Naive B cell (primary cell): ENCODE results near the gene MAB21L1. TPM values are rescaled to one million over a fixed set of nuclear protein-coding genes. Genes with fewer than 3 reads are reported as not detected.

Experiments
- ATAC-seq, 2 donors: fragments of 150-1000 bp; cut with Tn5 transposase; 2 replicates each; pipeline ENCODE4 v1.10.0; 2021; ENCODE audit warnings: low read depth in 2 of 2, mild to moderate bottlenecking in 2 of 2, moderate library complexity in 2 of 2
- DNase-seq: peaks from one replicate; pipeline ENCODE4 v3.0.0; 2022
- H3K27ac Mint-ChIP-seq, 6 donors: one replicate each; pipeline ENCODE4 v1.8.0; 2020 to 2022; ENCODE audit warnings: mild to moderate bottlenecking in 6 of 6, mixed read lengths in 6 of 6, moderate library complexity in 5 of 6, inconsistent platforms in 2 of 6
- H3K27me3 Mint-ChIP-seq, 3 donors: one replicate each; pipeline ENCODE4 v1.8.0; 2021 to 2022; ENCODE audit warnings: mixed read lengths in 3 of 3, mild to moderate bottlenecking in 1 of 3
- H3K36me3 Mint-ChIP-seq, 2 donors: one replicate each; pipeline ENCODE4 v1.8.0; 2020 to 2022; ENCODE audit warnings: mixed read lengths in 2 of 2, inconsistent platforms in 1 of 2, mild to moderate bottlenecking in 1 of 2
- H3K4me1 Mint-ChIP-seq, 3 donors: one replicate each; pipeline ENCODE4 v1.8.0; 2020 to 2022; ENCODE audit warnings: mixed read lengths in 3 of 3, inconsistent platforms in 1 of 3, mild to moderate bottlenecking in 1 of 3, moderate library complexity in 1 of 3
- H3K4me3 Mint-ChIP-seq, 8 donors: one replicate each; pipeline ENCODE4 v1.8.0; 2020 to 2022; ENCODE audit warnings: mild to moderate bottlenecking in 8 of 8, mixed read lengths in 8 of 8, moderate library complexity in 8 of 8, inconsistent platforms in 2 of 8
- H3K9me3 Mint-ChIP-seq, 7 donors: one replicate each; pipeline ENCODE4 v1.8.0; 2020 to 2022; ENCODE audit warnings: mixed read lengths in 7 of 7, mild to moderate bottlenecking in 5 of 7, inconsistent platforms in 2 of 7, moderate library complexity in 1 of 7
- polyA plus RNA-seq, 6 donors: library from polyadenylated mRNA; unstranded; fragments of 300-500 nt; fragmentation: Illumina TruSeq; gene quantifications; one replicate each; pipeline ENCODE4 v1.2.3, GENCODE V29; 2021; ENCODE audit warnings: low read depth in 6 of 6

The MAB21L1 gene
- polyA plus RNA-seq, 6 donors from 2014 or later = not detected

DNA sequence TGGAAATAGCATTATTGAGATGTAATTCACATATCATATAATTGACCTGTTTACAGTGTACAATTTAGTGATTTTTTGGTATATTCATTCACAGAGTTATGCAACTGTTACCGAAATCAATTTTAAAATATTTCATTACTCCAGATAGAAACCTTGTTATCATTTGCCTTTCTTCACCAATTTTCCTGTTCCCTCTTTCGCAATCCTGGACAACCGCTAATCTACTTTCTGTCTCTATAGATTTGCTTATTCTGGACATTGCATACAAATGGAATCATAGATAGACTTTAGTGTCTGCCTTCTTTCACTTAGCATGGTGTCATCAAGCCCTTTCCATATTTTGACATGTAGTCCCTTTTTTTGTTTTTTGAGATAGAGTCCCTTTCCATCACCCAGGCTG is 19.2 kb downstream of the MAB21L1 start:
- Mint-ChIP-seq H3K27ac (no peak overlapping the region), H3K4me3 (no peak overlapping the region), H3K4me1 (no peaks in the 10 kb centered on the region), H3K9me3 (peaks cover 0 to 2% (median 0%) of the 10 kb centered on the region in 7 donors), H3K27me3 (peaks cover 0 to 7% (median 0%) of the 10 kb centered on the region in 3 donors), H3K36me3 (peaks cover 0 to 18% of the 10 kb centered on the region in 2 donors)
- ATAC-seq (no peak), DNase-seq (no peak)

DNA sequence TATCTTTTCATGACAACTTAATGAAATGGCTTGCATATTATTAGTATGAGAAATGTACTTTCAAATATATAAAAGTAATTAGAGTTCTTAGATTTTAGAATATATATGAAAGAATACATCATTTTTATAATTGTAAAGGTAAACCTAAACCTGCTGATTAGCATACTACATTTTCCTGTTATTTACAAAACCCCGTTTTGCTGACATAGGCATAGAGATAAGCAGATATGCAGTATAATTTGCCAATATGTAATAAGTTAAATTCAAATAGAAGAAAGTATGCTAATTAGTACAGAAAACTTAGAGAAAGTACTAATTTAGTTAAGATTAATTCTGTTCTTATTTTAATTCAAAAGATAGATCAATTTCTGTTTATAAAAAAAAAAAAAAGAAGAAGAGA is 21.5 kb downstream of the MAB21L1 start:
- Mint-ChIP-seq H3K4me3 (no peak overlapping the region), H3K27me3 (no peaks in the 10 kb centered on the region), H3K27ac (no peak overlapping the region), H3K4me1 (no peaks in the 10 kb centered on the region), H3K9me3 (peaks cover 0 to 2% (median 0%) of the 10 kb centered on the region in 7 donors), H3K36me3 (peaks cover 0 to 13% of the 10 kb centered on the region in 2 donors)
- no peak for DNase-seq
- ATAC-seq = no peak

DNA sequence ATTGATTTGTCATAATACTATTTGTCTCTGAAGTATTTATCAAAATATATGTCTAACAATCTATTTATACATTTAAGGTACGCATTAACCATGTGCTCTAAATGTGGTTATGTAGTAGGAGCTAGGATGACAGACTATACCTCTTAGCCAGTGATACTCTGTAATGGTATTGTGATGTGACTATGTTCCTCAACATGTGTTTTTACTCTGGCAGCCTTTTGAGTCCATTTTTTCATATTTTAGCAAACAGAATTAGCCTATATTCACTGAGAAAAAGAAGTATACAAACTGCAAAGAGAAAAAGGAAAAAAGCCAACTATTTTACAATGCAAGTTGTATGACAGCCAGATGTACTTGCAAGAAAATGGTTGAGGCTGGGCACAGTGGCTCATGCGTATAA is 26.7 kb downstream of the MAB21L1 start:
- no peaks in the 10 kb centered on the region for H3K9me3 Mint-ChIP-seq
- DNase-seq (no peak), ATAC-seq (no peak)
- H3K36me3 Mint-ChIP-seq = peaks cover 0 to 6% of the 10 kb centered on the region in 2 donors
- H3K4me1 Mint-ChIP-seq = no peaks in the 10 kb centered on the region
- H3K27ac Mint-ChIP-seq = no peak overlapping the region
- no peak overlapping the region for H3K4me3 Mint-ChIP-seq
- no peaks in the 10 kb centered on the region for H3K27me3 Mint-ChIP-seq

DNA sequence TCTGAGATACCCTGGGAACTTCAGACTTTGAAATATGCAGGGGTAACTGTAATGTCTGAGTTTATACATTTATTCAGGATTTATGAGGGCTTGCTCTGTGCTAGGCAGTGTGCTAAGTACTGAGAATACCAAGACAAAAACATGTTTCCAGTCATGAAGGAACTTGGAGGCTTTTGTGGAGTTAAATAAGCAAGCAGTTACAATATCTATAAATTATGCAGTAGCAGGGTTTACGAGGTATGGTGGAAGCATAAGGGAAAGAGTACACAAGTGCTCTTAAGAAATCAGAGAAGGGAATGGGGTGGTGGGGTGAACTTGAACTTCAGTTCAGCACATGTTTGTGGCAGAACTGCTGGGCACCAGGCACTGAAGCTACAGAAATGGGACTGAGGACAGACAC is 28.0 kb downstream of the MAB21L1 start:
- Mint-ChIP-seq H3K4me1 (no peaks in the 10 kb centered on the region), H3K27ac (no peak overlapping the region), H3K36me3 (peaks cover 0 to 6% of the 10 kb centered on the region in 2 donors), H3K4me3 (no peak overlapping the region), H3K9me3 (no peaks in the 10 kb centered on the region), H3K27me3 (no peaks in the 10 kb centered on the region)
- DNase-seq (no peak), ATAC-seq (no peak)
